A549 (cell line): ENCODE data around the gene GUCA2B. TPM values are rescaled to one million over a fixed set of nuclear protein-coding genes. Genes with fewer than 3 reads are reported as not detected.

Source experiments
- ATAC-seq, 2 experiments: fragments of 200-7000 bp in 1 of 2; fragments of >200 bp in 1 of 2; cut with Nextera tagmentation in 1 of 2; cut with Tn5 transposase in 1 of 2; 3 replicates each; pipeline versions ENCODE4 v1.8.0 to v1.9.1; 2018 to 2020; ENCODE audit warnings: mild to moderate bottlenecking in 1 of 2, moderate library complexity in 1 of 2
- CTCF ChIA-PET: fragments of 300-600 bp; sonication (Branson Sonifier 250); formaldehyde crosslinking; extraction: SDS; loops from one replicate; lab custom pipeline; 2021; ENCODE audit warnings: antibody characterized with exemption, inconsistent platforms; lab: Yijun Ruan, JAX
- POLR2A ChIA-PET: fragments of 350-600 bp; formaldehyde crosslinking; extraction: SDS; loops from one replicate; lab custom pipeline; 2021; ENCODE audit warnings: antibody characterized with exemption, inconsistent platforms; lab: Yijun Ruan, JAX
- DNase-seq, 2 experiments: peaks; one replicate each; pipeline versions ENCODE4 v3.0.0 to v3.0.0-alpha.2; 2011 to 2016; ENCODE audit warnings: low read depth in 1 of 2, low spot score in 1 of 2
- FAIRE-seq: peaks from 2 replicates; lab custom pipeline; 2011; peaks lifted over from hg19 to GRCh38; lab: Jason Lieb, UNC
- H3K27ac ChIP-seq, 2 experiments: fragments of >200 bp; sonication (Bioruptor Twin); formaldehyde crosslinking; 3 replicates each; pipeline ENCODE4 v1.5.1; 2016 to 2017
- H3K4me1 ChIP-seq: fragments of >200 bp; sonication (Bioruptor Twin); formaldehyde crosslinking; 3 replicates; pipeline ENCODE4 v1.6.1; 2016
- H3K4me2 ChIP-seq: fragments of >200 bp; sonication (Bioruptor Twin); formaldehyde crosslinking; 3 replicates; pipeline ENCODE4 v1.6.1; 2016
- H3K4me3 ChIP-seq: fragments of >200 bp; sonication (Bioruptor Twin); formaldehyde crosslinking; 3 replicates; pipeline ENCODE4 v1.5.1; 2016
- H3K9me3 ChIP-seq: fragments of >200 bp; sonication (Bioruptor Twin); formaldehyde crosslinking; 3 replicates; pipeline ENCODE4 v1.6.1; 2016
- ATOH8 ChIP-seq: fragments of 250-450 bp; sonication (Bioruptor Pico); IDR thresholded peaks from 2 replicates; pipeline ENCODE4 v1.5.0; 2020; ENCODE audit warnings: low read depth, mild to moderate bottlenecking, moderate library complexity
- CEBPB ChIP-seq, 2 experiments: fragments of >200 bp in 1 of 2; sonication (Bioruptor Twin) in 1 of 2; formaldehyde crosslinking in 1 of 2; IDR thresholded peaks; 2 replicates each; pipeline ENCODE4 v1.6.1; 2012 to 2016
- FOSB ChIP-seq: fragments of 250-450 bp; sonication (Bioruptor Pico); IDR thresholded peaks from 2 replicates; pipeline ENCODE4 v1.5.0; 2020; ENCODE audit warnings: mild to moderate bottlenecking, moderate library complexity
- HOXA7 ChIP-seq: fragments of 250-450 bp; sonication (Bioruptor Pico); IDR thresholded peaks from 2 replicates; pipeline ENCODE4 v1.5.0; 2020; ENCODE audit warnings: mild to moderate bottlenecking, moderate library complexity
- HOXB13 ChIP-seq: fragments of 250-450 bp; sonication (Bioruptor Pico); IDR thresholded peaks from 2 replicates; pipeline ENCODE4 v1.5.0; 2020; ENCODE audit warnings: low read depth, mild to moderate bottlenecking, moderate library complexity
- JUN ChIP-seq, 2 experiments: fragments of >200 bp; sonication (Bioruptor Twin); formaldehyde crosslinking; IDR thresholded peaks; 2 replicates in 1 of 2; 3 replicates in 1 of 2; pipeline ENCODE4 v1.6.1; 2016 to 2017
- KDM1A ChIP-seq: fragments of 200-600 bp; sonication (generic); IDR thresholded peaks from 2 replicates; pipeline ENCODE4 v1.6.1; 2016; ENCODE audit warnings: low read depth, mild to moderate bottlenecking
- NPAS2 ChIP-seq: fragments of 250-450 bp; sonication (Bioruptor Pico); IDR thresholded peaks from 2 replicates; pipeline ENCODE4 v1.8.0; 2022; ENCODE audit warnings: mild to moderate bottlenecking, moderate library complexity, borderline replicate concordance
- RAD21 ChIP-seq, 2 experiments: fragments of >200 bp in 1 of 2; sonication (Bioruptor Twin) in 1 of 2; formaldehyde crosslinking in 1 of 2; IDR thresholded peaks in 1 of 2; conservative IDR thresholded peaks in 1 of 2; 2 replicates in 1 of 2; 3 replicates in 1 of 2; pipeline ENCODE4 v1.6.1; 2012 to 2018; ENCODE audit warnings: inconsistent platforms in 1 of 2
- RCOR1 ChIP-seq: fragments of 150-350 bp; IDR thresholded peaks from 2 replicates; pipeline ENCODE4 v1.6.1; 2014; ENCODE audit warnings: antibody characterized with exemption, low read length, low read depth
- RFX5 ChIP-seq: fragments of 450-650 bp; IDR thresholded peaks from 2 replicates; pipeline ENCODE4 v1.7.1; 2014; ENCODE audit warnings: antibody characterized with exemption, mild to moderate bottlenecking, moderate library complexity
- SMC3 ChIP-seq: fragments of >200 bp; sonication (Bioruptor Twin); formaldehyde crosslinking; IDR thresholded peaks from 3 replicates; pipeline ENCODE4 v1.6.1; 2018; ENCODE audit warnings: inconsistent platforms
- USF2 ChIP-seq: fragments of 450-650 bp; IDR thresholded peaks from 2 replicates; pipeline ENCODE4 v1.6.1; 2014; ENCODE audit warnings: antibody characterized with exemption
- ZFP36 ChIP-seq: fragments of 450-650 bp; IDR thresholded peaks from 2 replicates; pipeline ENCODE4 v1.6.1; 2014; ENCODE audit warnings: borderline replicate concordance; ENCODE audit not compliant: partially characterized antibody
- ZNF302 ChIP-seq: fragments of 250-450 bp; sonication (Bioruptor Pico); IDR thresholded peaks from 2 replicates; pipeline ENCODE4 v1.9.0; 2021; ENCODE audit warnings: inconsistent platforms, mild to moderate bottlenecking, moderate library complexity
- WGBS: methylation state at CpG from one replicate; pipeline ENCODE4 v1.1.6; 2017; ENCODE audit errors: missing lambda C conversion rate; 5-methylcytosine and 5-hydroxymethylcytosine counted together
- polyA plus RNA-seq, 4 experiments: library from polyadenylated mRNA; depleted of rRNA in 3 of 4; stranded (reverse); fragments of >200 nt; fragmentation: RNase III in 1 of 4; extraction: RNeasy Plus Mini Kit Qiagen cat#74134 plus additional on column Dnase treatment in 1 of 4; gene quantifications; 2 replicates in 3 of 4; 3 replicates in 1 of 4; pipeline ENCODE4 v1.2.3, GENCODE V29; 2011 to 2017
- TF ChIP-seq, protein P1 (sequence below): fragments of 250-450 bp; sonication (Bioruptor Pico); IDR thresholded peaks from 2 replicates; pipeline ENCODE4 v1.5.0; 2021; ENCODE audit warnings: mild to moderate bottlenecking, moderate library complexity, borderline replicate concordance
- TF ChIP-seq, protein P2 (sequence below): fragments of 150-350 bp; IDR thresholded peaks from 2 replicates; pipeline ENCODE4 v1.6.1; 2014; ENCODE audit warnings: low read depth, mild to moderate bottlenecking, low read length

Gene GUCA2B
- polyA plus RNA-seq, 2 of the 4 experiments (the other 2 are of a cell fraction) = 0.17 TPM; not detected in 1

GRCh38 chr1:42137766-42138165 is 15.4 kb upstream of the GUCA2B start:
- CTCF ChIA-PET = no interaction called here
- 73% methylated on average over 10 of the region's 10 CpGs for WGBS

GRCh38 chr1:42138586-42138985 is 14.6 kb upstream of the GUCA2B start:
- ATAC-seq (no peak), FAIRE-seq (no peak), DNase-seq (no peak)
- Histone ChIP-seq H3K4me3 (no peak overlapping the region), H3K4me2 (no peak overlapping the region), H3K27ac (no peak overlapping the region), H3K4me1 (no peaks in the 10 kb centered on the region), H3K9me3 (no peaks in the 10 kb centered on the region)
- no peak for TF ChIP-seq HOXA7
- TF ChIP-seq RFX5 = no peak
- TF ChIP-seq CEBPB (IDR thresholded peaks at IDR 0.05) = no peak
- TF ChIP-seq FOSB (CRISPR knock-in tag) = no peak
- TF ChIP-seq RCOR1 = no peak
- TF ChIP-seq, protein P1, sequence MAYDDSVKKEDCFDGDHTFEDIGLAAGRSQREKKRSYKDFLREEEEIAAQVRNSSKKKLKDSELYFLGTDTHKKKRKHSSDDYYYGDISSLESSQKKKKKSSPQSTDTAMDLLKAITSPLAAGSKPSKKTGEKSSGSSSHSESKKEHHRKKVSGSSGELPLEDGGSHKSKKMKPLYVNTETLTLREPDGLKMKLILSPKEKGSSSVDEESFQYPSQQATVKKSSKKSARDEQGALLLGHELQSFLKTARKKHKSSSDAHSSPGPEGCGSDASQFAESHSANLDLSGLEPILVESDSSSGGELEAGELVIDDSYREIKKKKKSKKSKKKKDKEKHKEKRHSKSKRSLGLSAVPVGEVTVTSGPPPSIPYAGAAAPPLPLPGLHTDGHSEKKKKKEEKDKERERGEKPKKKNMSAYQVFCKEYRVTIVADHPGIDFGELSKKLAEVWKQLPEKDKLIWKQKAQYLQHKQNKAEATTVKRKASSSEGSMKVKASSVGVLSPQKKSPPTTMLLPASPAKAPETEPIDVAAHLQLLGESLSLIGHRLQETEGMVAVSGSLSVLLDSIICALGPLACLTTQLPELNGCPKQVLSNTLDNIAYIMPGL (CRISPR knock-in tag) = no peak
- TF ChIP-seq, protein P2, sequence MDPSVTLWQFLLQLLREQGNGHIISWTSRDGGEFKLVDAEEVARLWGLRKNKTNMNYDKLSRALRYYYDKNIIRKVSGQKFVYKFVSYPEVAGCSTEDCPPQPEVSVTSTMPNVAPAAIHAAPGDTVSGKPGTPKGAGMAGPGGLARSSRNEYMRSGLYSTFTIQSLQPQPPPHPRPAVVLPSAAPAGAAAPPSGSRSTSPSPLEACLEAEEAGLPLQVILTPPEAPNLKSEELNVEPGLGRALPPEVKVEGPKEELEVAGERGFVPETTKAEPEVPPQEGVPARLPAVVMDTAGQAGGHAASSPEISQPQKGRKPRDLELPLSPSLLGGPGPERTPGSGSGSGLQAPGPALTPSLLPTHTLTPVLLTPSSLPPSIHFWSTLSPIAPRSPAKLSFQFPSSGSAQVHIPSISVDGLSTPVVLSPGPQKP = no peak
- no peak for TF ChIP-seq USF2
- ChIA-PET POLR2A (no interaction called here), CTCF (no interaction called here)
- 86% methylated on average over 3 of the region's 4 CpGs for WGBS

More at GRCh38 chr1:42137766-42138165, 15.4 kb upstream of the GUCA2B start:
- H3K27ac ChIP-seq = no peak overlapping the region
- POLR2A ChIA-PET = no interaction called here
- H3K9me3 ChIP-seq = no peaks in the 10 kb centered on the region
- no peak for ATAC-seq
- FAIRE-seq = no peak
- no peak overlapping the region for H3K4me3 ChIP-seq
- no peak for DNase-seq
- no peaks in the 10 kb centered on the region for H3K4me1 ChIP-seq
- TF ChIP-seq RAD21 (conservative IDR thresholded peaks at IDR 0.05 in 1 of 2, IDR thresholded peaks at IDR 0.05 in 1 of 2) (no peak), NPAS2 (CRISPR knock-in tag) (no peak), ZFP36 (no peak)
- no peak overlapping the region for H3K4me2 ChIP-seq

- DNase-seq (no peak), ATAC-seq (no peak), FAIRE-seq (no peak)
- Histone ChIP-seq H3K4me3 (no peak overlapping the region), H3K4me1 (no peaks in the 10 kb centered on the region), H3K27ac (no peak overlapping the region), H3K9me3 (no peaks in the 10 kb centered on the region)
- CTCF ChIA-PET = no interaction called here
- POLR2A ChIA-PET = no interaction called here
- 84% methylated on average over 3 of the region's 3 CpGs for WGBS
- TF ChIP-seq HOXB13 (CRISPR knock-in tag) (no peak), KDM1A (no peak), ZNF302 (CRISPR knock-in tag) (no peak), JUN (IDR thresholded peaks at IDR 0.05) (no peak), ATOH8 (no peak), SMC3 (no peak)
- TF ChIP-seq, protein P1 (CRISPR knock-in tag) = no peak
- TF ChIP-seq, all 56 proteins: peak for 0
- H3K4me2 ChIP-seq = no peak overlapping the region
Observed at GRCh38 chr1:42139444-42139843, 13.8 kb upstream of the GUCA2B start.
